Ishikawa (cell line): ENCODE measurements around the gene MAGI1.

Experiments
- EP300 ChIP-seq: IDR thresholded peaks from 2 replicates; pipeline ENCODE4 v1.6.1; 2012; ENCODE audit warnings: borderline replicate concordance
- YY1 ChIP-seq: IDR thresholded peaks from 2 replicates; pipeline ENCODE4 v1.6.1; 2012; ENCODE audit warnings: low read depth
- TF ChIP-seq, protein P1 (sequence below): IDR thresholded peaks from 2 replicates; pipeline ENCODE4 v1.6.1; 2012

DNA sequence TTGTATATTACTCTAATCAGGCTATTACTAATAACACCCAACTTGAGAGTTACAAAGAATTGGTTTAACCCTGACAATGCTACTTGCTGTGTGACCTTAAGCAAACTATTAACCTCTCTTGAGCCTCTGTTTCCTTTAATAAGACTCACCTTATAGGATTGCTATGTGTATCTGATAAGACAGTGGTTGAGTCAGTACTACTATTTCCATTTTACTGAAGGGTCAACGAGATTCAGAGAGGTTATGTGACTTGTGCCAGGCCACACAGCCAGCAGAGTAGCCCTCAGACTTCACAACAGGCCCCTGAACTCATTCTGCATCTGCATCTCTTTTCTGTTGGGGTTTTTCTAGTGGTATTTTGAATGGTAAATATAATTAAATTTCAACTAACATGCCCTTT lies 420.1 kb downstream of the MAGI1 start:
- TF ChIP-seq, protein P1, sequence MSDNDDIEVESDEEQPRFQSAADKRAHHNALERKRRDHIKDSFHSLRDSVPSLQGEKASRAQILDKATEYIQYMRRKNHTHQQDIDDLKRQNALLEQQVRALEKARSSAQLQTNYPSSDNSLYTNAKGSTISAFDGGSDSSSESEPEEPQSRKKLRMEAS: no peak
- TF ChIP-seq YY1: no peak
- no peak for TF ChIP-seq EP300
